Measurements from ENCODE around the gene ABHD17B. TPM values are rescaled to one million over a fixed set of nuclear protein-coding genes. Genes with fewer than 3 reads are reported as not detected.
A peak's percentile ranks its signal among the peaks of the same experiment; 100 is the strongest.

ABHD17B gene
- total and polyA plus RNA-seq, 2 donors (not counting 3 experiments of a cell fraction or from before 2014, with no cell fraction given), result 12.8 to 16.8 TPM

DNA sequence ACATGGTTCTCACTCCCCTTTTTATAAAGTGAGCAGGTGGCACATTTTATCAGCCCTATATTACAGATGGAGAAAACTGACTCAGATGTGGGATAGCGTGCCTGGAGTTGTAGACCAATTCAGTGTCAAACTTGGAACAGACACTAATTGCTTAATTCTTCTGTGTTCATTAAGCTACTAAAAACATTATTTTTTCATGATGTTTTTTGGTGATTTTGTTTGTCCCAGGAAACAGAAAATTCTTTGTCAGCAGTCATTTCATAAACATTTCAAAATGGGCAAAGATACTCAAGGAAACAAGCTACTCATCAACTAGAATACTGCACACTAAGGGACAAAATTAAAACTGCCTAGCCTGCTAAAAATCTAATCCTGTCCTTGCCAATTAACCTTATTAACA is 2.2 kb downstream of the ABHD17B start:
- TF ChIP-seq MYC (IDR thresholded peaks at IDR 0.05; ENCODE audit: low read depth, low read length) (no peak), EZH2 (IDR thresholded peaks at IDR 0.05; ENCODE audit: borderline replicate concordance, low read depth, low read length, severe bottlenecking) (no peak), POLR2AphosphoS5 (IDR thresholded peaks at IDR 0.05; ENCODE audit: insufficient read depth, low read depth, low read length) (no peak), JUN (IDR thresholded peaks at IDR 0.05; ENCODE audit: borderline replicate concordance, insufficient read depth, insufficient read length, low read depth) (no peak), GATA2 (IDR thresholded peaks at IDR 0.05; ENCODE audit: insufficient read depth, insufficient read length, low read depth, low read length) (no peak), POLR2A (IDR thresholded peaks at IDR 0.05; ENCODE audit: low read depth, low read length) (no peak), FOS (IDR thresholded peaks at IDR 0.05; ENCODE audit: borderline replicate concordance, insufficient read depth, low read length) (no peak)
- TF ChIP-seq, protein P1, sequence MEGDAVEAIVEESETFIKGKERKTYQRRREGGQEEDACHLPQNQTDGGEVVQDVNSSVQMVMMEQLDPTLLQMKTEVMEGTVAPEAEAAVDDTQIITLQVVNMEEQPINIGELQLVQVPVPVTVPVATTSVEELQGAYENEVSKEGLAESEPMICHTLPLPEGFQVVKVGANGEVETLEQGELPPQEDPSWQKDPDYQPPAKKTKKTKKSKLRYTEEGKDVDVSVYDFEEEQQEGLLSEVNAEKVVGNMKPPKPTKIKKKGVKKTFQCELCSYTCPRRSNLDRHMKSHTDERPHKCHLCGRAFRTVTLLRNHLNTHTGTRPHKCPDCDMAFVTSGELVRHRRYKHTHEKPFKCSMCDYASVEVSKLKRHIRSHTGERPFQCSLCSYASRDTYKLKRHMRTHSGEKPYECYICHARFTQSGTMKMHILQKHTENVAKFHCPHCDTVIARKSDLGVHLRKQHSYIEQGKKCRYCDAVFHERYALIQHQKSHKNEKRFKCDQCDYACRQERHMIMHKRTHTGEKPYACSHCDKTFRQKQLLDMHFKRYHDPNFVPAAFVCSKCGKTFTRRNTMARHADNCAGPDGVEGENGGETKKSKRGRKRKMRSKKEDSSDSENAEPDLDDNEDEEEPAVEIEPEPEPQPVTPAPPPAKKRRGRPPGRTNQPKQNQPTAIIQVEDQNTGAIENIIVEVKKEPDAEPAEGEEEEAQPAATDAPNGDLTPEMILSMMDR (IDR thresholded peaks at IDR 0.05; ENCODE audit: extremely low read depth in 1 of 2, insufficient read depth in 1 of 2, low read depth in 1 of 2, low read length in 2 of 2), result no peak
- TF ChIP-seq, protein P2, sequence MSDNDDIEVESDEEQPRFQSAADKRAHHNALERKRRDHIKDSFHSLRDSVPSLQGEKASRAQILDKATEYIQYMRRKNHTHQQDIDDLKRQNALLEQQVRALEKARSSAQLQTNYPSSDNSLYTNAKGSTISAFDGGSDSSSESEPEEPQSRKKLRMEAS (IDR thresholded peaks at IDR 0.05; ENCODE audit: insufficient read depth, insufficient read length), result no peak
- intact Hi-C loops (cut with micrococcal nuclease), result no loop called here
- H4K20me1 ChIP-seq (replicated peaks; ENCODE audit: control insufficient read depth, extremely low read depth, insufficient read depth, low read length), result peaks cover 13% of the 10 kb centered on the region
- ChIA-PET CTCF (no interaction called here), POLR2A (no interaction called here)
- peaks cover 20% of the 10 kb centered on the region for H3K4me1 ChIP-seq (ENCODE audit: control insufficient read depth, extremely low read depth, insufficient read depth, low read length)
- H3K36me3 ChIP-seq (ENCODE audit: control insufficient read depth in 2 of 2, extremely low read depth in 1 of 2, insufficient read depth in 2 of 2, low read length in 2 of 2), result peaks cover 0 to 4% of the 10 kb centered on the region in 2 experiments
- H3K9me1 ChIP-seq (replicated peaks; ENCODE audit: control insufficient read depth, extremely low read depth, insufficient read depth, low read length), result no peaks in the 10 kb centered on the region
- FAIRE-seq (no peak), DNase-seq (ENCODE audit: low read depth, low spot score) (no peak)
- H3K9ac ChIP-seq (replicated peaks; ENCODE audit: extremely low read depth, insufficient read depth, low read length), result peak overlapping the region; percentile 80
- H3K27ac ChIP-seq (ENCODE audit: insufficient read depth, low read depth, low read length), result no peak overlapping the region
- no peaks in the 10 kb centered on the region for H3K9me3 ChIP-seq (replicated peaks; ENCODE audit: control insufficient read depth, insufficient read depth, low read length)
- peak overlapping the region; percentile 99 for H3K4me2 ChIP-seq (ENCODE audit: insufficient read depth, low read length)
- H3K79me2 ChIP-seq (ENCODE audit: control insufficient read depth, insufficient read depth, low read length), result peaks cover 80% of the 10 kb centered on the region
- dilution Hi-C loops (cut with MboI; ENCODE audit: extremely low pct_ligation_motif_present, low sequenced_read_pairs), result no loop called here
- TSS peak; percentile 21 for BruUV-seq (replicated peaks)
- H2AFZ ChIP-seq (ENCODE audit: low read depth, low read length), result no peak overlapping the region
- peak overlapping the region; percentile 70 to 99 (median 97) for H3K4me3 ChIP-seq (replicated peaks in 1 of 3; ENCODE audit: insufficient read depth in 1 of 3, low read depth in 1 of 3, low read length in 3 of 3)
- H3K27me3 ChIP-seq (ENCODE audit: control insufficient read depth in 2 of 2, insufficient read depth in 2 of 2, low read length in 2 of 2), result no peaks in the 10 kb centered on the region
